ENCODE results near the gene AMOTL1.

The AMOTL1 gene

DNA sequence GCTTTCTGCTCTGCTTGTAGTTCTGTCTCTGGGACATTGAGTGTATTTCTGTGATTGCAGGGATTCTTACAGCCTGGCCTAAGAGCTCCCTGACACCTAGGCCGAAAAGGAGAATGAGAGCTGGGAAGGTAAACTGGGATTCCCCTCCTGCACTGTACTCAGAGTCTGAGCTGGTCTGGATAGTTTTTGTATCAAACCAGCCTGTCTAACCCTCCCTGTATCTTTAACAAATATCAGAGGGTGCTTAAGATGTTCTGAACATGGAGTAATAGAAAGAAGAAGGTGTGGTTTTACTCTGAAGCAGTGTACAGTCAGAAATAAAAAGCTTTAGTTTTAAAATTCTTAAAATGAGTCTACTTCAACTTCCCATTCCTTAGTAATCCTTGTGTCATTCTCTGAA is 57.3 kb downstream of the AMOTL1 start:
- H3K9me3 Mint-ChIP-seq, result no peaks in the 10 kb centered on the region
- no peak overlapping the region for H3K27ac Mint-ChIP-seq
- ATAC-seq (replicated peaks) (no peak), DNase-seq (no peak)
- H3K36me3 Mint-ChIP-seq, result no peaks in the 10 kb centered on the region
- H3K4me1 Mint-ChIP-seq, result no peaks in the 10 kb centered on the region
- no peak overlapping the region for H3K4me3 Mint-ChIP-seq
- H3K27me3 Mint-ChIP-seq, result no peaks in the 10 kb centered on the region

DNA sequence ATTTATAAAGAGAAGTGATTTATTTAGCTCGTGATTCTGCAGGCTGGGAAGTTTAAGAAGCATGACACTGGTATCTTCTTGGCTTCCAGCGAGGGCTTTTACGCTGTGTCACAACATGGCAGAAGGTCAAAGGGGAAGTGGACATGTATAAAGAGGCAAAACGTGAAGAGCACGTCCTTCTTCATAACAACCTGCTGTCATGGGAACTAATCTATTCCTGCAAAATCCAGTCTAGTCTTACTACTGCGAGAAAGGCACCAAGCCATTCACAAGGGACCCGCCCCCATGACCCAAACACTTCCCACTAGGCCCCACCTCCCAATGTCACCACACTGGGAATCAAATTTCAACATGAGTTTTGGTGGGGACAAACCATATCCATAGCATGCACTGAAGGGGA is 58.3 kb downstream of the AMOTL1 start:
- no peaks in the 10 kb centered on the region for H3K36me3 Mint-ChIP-seq
- H3K4me3 Mint-ChIP-seq, result no peak overlapping the region
- no peak for ATAC-seq (replicated peaks)
- no peak for DNase-seq
- no peaks in the 10 kb centered on the region for H3K27me3 Mint-ChIP-seq
- H3K4me1 Mint-ChIP-seq, result no peaks in the 10 kb centered on the region
- no peak overlapping the region for H3K27ac Mint-ChIP-seq
- no peaks in the 10 kb centered on the region for H3K9me3 Mint-ChIP-seq

GRCh38 chr11:94828088-94828487 is 59.9 kb downstream of the AMOTL1 start:
- no peaks in the 10 kb centered on the region for H3K36me3 Mint-ChIP-seq
- no peak for DNase-seq
- no peak for ATAC-seq (replicated peaks)
- no peaks in the 10 kb centered on the region for H3K9me3 Mint-ChIP-seq
- H3K27me3 Mint-ChIP-seq, result no peaks in the 10 kb centered on the region
- no peak overlapping the region for H3K27ac Mint-ChIP-seq
- no peaks in the 10 kb centered on the region for H3K4me1 Mint-ChIP-seq
- no peak overlapping the region for H3K4me3 Mint-ChIP-seq

DNA sequence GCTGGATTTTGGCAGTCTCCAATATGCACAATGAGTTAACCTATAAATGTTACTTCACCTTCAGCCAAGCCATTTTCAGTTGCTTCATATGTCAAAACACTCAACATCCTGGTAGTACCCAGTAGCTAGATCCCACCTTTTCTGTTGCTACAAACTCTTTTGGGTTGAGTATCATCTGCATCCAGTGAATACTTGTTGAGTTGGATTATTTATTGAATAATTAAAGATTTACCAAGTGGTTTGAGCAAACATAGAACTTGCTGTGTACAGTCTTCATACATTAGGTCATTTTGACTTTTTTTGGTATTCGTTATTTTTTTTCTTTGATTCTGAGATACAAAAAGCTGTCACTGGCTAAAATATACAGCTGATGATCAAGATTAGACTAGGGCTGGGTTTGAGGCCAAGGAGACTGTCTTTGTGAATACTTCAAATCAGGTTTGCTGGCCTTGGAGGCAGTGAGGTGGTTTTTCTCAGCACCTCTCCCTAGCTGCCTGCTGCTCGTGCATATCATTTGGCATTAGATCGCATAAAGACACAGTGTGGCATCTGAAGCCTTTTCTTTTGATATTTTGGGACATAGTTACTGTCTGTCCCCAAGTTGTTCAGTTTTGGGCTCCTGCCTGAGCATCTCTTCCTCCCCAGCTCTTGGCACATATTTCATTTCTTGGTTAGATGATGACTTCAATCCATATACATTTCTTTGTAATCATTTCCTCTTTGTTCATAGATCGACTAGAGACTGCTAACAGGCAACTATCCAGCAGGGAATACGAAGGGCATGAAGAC is 62.8 kb downstream of the AMOTL1 start:
- ATAC-seq (replicated peaks) (no peak), DNase-seq (no peak)
- Mint-ChIP-seq H3K27me3 (no peaks in the 10 kb centered on the region), H3K4me1 (no peaks in the 10 kb centered on the region), H3K27ac (no peak overlapping the region), H3K4me3 (no peak overlapping the region), H3K36me3 (no peaks in the 10 kb centered on the region), H3K9me3 (no peaks in the 10 kb centered on the region)

DNA sequence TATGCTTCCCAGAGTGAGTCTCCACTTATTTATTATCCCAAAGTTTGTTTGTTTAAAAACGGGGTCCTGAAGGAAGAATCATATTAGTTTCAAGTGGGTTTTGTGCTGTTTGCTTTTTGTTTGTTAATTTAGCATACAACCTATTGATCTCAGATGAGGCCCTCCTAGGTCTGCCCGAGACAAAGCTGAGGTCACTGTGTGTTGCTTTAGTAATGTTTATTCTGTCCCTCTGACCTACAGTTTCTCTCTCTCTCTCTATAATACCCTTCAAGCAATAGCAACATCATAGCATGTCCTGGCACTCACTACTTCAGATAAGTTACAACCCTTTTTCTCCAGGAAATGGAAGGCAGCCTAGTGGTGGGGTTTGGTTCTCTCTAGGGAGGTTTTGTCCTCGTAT is 63.4 kb downstream of the AMOTL1 start:
- Mint-ChIP-seq H3K4me3 (no peak overlapping the region), H3K9me3 (no peaks in the 10 kb centered on the region), H3K27ac (no peak overlapping the region), H3K27me3 (no peaks in the 10 kb centered on the region), H3K36me3 (no peaks in the 10 kb centered on the region), H3K4me1 (no peaks in the 10 kb centered on the region)
- DNase-seq (no peak), ATAC-seq (replicated peaks) (no peak)

GRCh38 chr11:94832604-94833235 is 64.6 kb downstream of the AMOTL1 start:
- no peaks in the 10 kb centered on the region for H3K27me3 Mint-ChIP-seq
- DNase-seq, result no peak
- no peak for ATAC-seq (replicated peaks)
- H3K9me3 Mint-ChIP-seq, result no peaks in the 10 kb centered on the region
- H3K36me3 Mint-ChIP-seq, result no peaks in the 10 kb centered on the region
- no peaks in the 10 kb centered on the region for H3K4me1 Mint-ChIP-seq
- H3K4me3 Mint-ChIP-seq, result no peak overlapping the region
- H3K27ac Mint-ChIP-seq, result no peak overlapping the region

- DNase-seq (no peak), ATAC-seq (replicated peaks) (no peak)
- Mint-ChIP-seq H3K27ac (no peak overlapping the region), H3K9me3 (no peaks in the 10 kb centered on the region), H3K27me3 (no peaks in the 10 kb centered on the region), H3K4me1 (no peaks in the 10 kb centered on the region), H3K4me3 (no peak overlapping the region), H3K36me3 (no peaks in the 10 kb centered on the region)
Measured at GRCh38 chr11:94834911-94835593, 66.9 kb downstream of the AMOTL1 start.

DNA sequence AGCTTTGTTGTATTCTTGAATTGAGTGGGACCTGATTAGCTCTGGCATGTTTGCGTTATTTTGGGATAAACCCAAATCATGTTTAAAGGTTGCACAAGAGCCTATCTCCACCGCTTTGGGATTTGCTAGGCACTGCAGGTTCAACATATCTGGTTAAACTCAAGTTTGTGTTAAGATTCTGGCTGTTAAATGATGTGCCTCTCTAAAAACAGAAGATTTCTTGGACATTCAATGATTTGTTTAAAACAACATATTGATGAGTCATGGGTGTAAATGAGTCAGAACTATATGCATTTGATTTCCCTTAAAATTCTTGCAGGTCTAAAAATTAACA is 67.4 kb downstream of the AMOTL1 start:
- DNase-seq (no peak), ATAC-seq (replicated peaks) (no peak)
- no peak overlapping the region for H3K4me3 Mint-ChIP-seq
- H3K27ac Mint-ChIP-seq, result no peak overlapping the region
- H3K27me3 Mint-ChIP-seq, result no peaks in the 10 kb centered on the region
- H3K9me3 Mint-ChIP-seq, result no peaks in the 10 kb centered on the region
- no peaks in the 10 kb centered on the region for H3K4me1 Mint-ChIP-seq
- no peaks in the 10 kb centered on the region for H3K36me3 Mint-ChIP-seq

DNA sequence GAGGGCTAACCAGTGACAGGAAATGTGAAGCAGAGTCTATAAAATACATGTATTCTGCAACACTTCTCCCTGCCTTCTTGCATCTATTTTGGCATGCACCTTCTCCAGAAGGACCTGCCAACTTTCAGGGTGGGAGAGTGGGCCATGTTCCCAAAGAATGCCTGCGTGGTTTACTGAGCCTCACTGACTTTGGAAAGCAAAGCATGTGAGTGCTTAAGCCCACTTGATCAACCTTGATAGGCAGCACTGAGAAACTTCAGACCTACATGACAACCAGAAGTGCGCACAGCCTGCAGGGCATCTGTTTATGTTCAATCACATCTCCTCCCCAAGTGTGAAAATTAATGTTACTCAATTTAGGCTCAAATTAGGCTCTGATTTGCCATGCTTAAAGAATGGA is 69.2 kb downstream of the AMOTL1 start:
- Mint-ChIP-seq H3K9me3 (no peaks in the 10 kb centered on the region), H3K27me3 (no peaks in the 10 kb centered on the region), H3K36me3 (no peaks in the 10 kb centered on the region)

GRCh38 chr11:94838027-94838731 is 70.0 kb downstream of the AMOTL1 start:
- H3K27ac Mint-ChIP-seq, result no peak overlapping the region
- DNase-seq (no peak), ATAC-seq (replicated peaks) (no peak)
- no peaks in the 10 kb centered on the region for H3K36me3 Mint-ChIP-seq
- H3K9me3 Mint-ChIP-seq, result no peaks in the 10 kb centered on the region
- no peaks in the 10 kb centered on the region for H3K27me3 Mint-ChIP-seq
- no peak overlapping the region for H3K4me3 Mint-ChIP-seq
- H3K4me1 Mint-ChIP-seq, result no peaks in the 10 kb centered on the region

More for the DNA sequence above, 69.2 kb downstream of the AMOTL1 start:
- Mint-ChIP-seq H3K4me3 (no peak overlapping the region), H3K4me1 (no peaks in the 10 kb centered on the region), H3K27ac (no peak overlapping the region)
- no peak for DNase-seq
- ATAC-seq (replicated peaks), result no peak

DNA sequence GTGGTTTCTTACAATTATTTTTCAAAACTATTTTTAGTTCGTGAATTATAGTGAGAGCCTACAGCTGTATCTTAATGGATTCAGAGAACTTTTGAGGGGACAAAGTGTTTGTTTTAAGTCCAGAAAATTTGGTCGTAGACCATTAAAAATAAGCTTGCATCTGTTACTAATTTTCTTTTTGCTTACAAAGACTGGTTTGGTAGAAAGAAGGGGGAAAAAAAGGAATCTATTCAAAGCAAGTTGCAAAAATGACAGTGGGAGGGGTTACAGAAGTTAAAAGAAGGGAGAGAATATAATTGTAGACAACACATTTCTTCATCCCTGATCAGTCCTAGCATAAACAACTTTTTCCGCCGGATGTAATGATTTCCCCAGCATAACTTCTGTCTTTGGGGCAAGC is 72.1 kb downstream of the AMOTL1 start:
- H3K27me3 Mint-ChIP-seq, result no peaks in the 10 kb centered on the region
- no peaks in the 10 kb centered on the region for H3K36me3 Mint-ChIP-seq
- no peak overlapping the region for H3K4me3 Mint-ChIP-seq
- H3K4me1 Mint-ChIP-seq, result no peaks in the 10 kb centered on the region
- H3K27ac Mint-ChIP-seq, result no peak overlapping the region
- H3K9me3 Mint-ChIP-seq, result no peaks in the 10 kb centered on the region
- DNase-seq, result no peak
- no peak for ATAC-seq (replicated peaks)

- H3K27me3 Mint-ChIP-seq, result no peaks in the 10 kb centered on the region
- no peak overlapping the region for H3K27ac Mint-ChIP-seq
- DNase-seq, result no peak
- no peak for ATAC-seq (replicated peaks)
- no peaks in the 10 kb centered on the region for H3K9me3 Mint-ChIP-seq
- no peaks in the 10 kb centered on the region for H3K4me1 Mint-ChIP-seq
- H3K36me3 Mint-ChIP-seq, result no peaks in the 10 kb centered on the region
- no peak overlapping the region for H3K4me3 Mint-ChIP-seq
Measured at GRCh38 chr11:94844031-94844430, 75.9 kb downstream of the AMOTL1 start.

DNA sequence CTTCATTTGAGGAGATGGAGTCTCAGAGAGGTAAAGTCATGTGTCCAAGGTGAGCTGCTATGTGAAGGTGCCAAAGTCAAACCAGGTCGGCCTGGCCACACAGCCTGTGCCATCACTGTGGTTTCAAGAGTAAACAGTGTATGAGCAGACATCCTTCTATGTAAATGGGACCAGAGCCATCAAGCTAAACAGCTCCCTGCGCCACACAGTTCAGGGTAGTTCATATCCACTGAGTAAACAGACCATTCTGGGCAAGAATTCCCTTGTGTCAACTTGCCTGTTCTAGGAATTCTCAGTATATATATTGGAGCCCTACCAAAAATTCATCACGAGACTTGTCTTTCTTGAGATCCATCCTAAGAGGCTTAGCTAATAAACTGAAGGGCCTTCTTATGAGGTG is 77.5 kb downstream of the AMOTL1 start:
- DNase-seq (no peak), ATAC-seq (replicated peaks) (no peak)
- Mint-ChIP-seq H3K4me3 (no peak overlapping the region), H3K4me1 (no peaks in the 10 kb centered on the region), H3K27ac (no peak overlapping the region), H3K9me3 (no peaks in the 10 kb centered on the region), H3K36me3 (no peaks in the 10 kb centered on the region), H3K27me3 (no peaks in the 10 kb centered on the region)

GRCh38 chr11:94849839-94850238 is 81.7 kb downstream of the AMOTL1 start:
- no peaks in the 10 kb centered on the region for H3K27me3 Mint-ChIP-seq

More at GRCh38 chr11:94849839-94850238, 81.7 kb downstream of the AMOTL1 start:
- Mint-ChIP-seq H3K4me3 (no peak overlapping the region), H3K27ac (no peak overlapping the region), H3K4me1 (no peaks in the 10 kb centered on the region), H3K36me3 (no peaks in the 10 kb centered on the region), H3K9me3 (peaks cover 2 to 4% of the 10 kb centered on the region in 2 donors)
- no peak for DNase-seq
- ATAC-seq (replicated peaks), result no peak

Data from stimulated activated naive B cell treated with anti-CD40 and anti-IgM and Interleukin-4, amounts not matched to agents 10 μg/mL and 1 μg/mL and 100 μg/mL, for 72 hours (primary cell).